Ishikawa (cell line): Measurements from ENCODE around the gene SOX30.

Experiments
- CEBPB ChIP-seq: IDR thresholded peaks from 2 replicates; pipeline ENCODE4 v1.6.1; 2012
- CREB1 ChIP-seq: IDR thresholded peaks from 2 replicates; pipeline ENCODE4 v1.6.1; 2012; ENCODE audit warnings: low read depth
- EGR1 ChIP-seq: IDR thresholded peaks from 2 replicates; pipeline ENCODE4 v1.6.1; 2012
- EP300 ChIP-seq: IDR thresholded peaks from 2 replicates; pipeline ENCODE4 v1.6.1; 2012; ENCODE audit warnings: borderline replicate concordance
- FOXM1 ChIP-seq: IDR thresholded peaks from 2 replicates; pipeline ENCODE4 v1.6.1; 2012; ENCODE audit warnings: low read depth, borderline replicate concordance
- MAX ChIP-seq: IDR thresholded peaks from 2 replicates; pipeline ENCODE4 v1.6.1; 2012
- NFIC ChIP-seq: IDR thresholded peaks from 2 replicates; pipeline ENCODE4 v1.6.1; 2012
- RAD21 ChIP-seq: IDR thresholded peaks from 2 replicates; pipeline ENCODE4 v1.6.1; 2012; ENCODE audit warnings: low read depth
- TAF1 ChIP-seq: IDR thresholded peaks from 2 replicates; pipeline ENCODE4 v1.6.1; 2012; ENCODE audit warnings: low read depth, mild to moderate bottlenecking
- TCF12 ChIP-seq: IDR thresholded peaks from 2 replicates; pipeline ENCODE4 v1.6.1; 2012; ENCODE audit warnings: low read depth
- TEAD4 ChIP-seq: IDR thresholded peaks from 2 replicates; pipeline ENCODE4 v1.6.1; 2012
- YY1 ChIP-seq: IDR thresholded peaks from 2 replicates; pipeline ENCODE4 v1.6.1; 2012; ENCODE audit warnings: low read depth
- ZBTB7A ChIP-seq: IDR thresholded peaks from 2 replicates; pipeline ENCODE4 v1.6.1; 2012; ENCODE audit warnings: low read depth
- TF ChIP-seq, protein P1 (sequence below): IDR thresholded peaks from 2 replicates; pipeline ENCODE4 v1.6.1; 2012
- TF ChIP-seq, protein P2 (sequence below): IDR thresholded peaks from 2 replicates; pipeline ENCODE4 v1.6.1; 2012; ENCODE audit warnings: low read depth, mild to moderate bottlenecking

SOX30 gene

DNA sequence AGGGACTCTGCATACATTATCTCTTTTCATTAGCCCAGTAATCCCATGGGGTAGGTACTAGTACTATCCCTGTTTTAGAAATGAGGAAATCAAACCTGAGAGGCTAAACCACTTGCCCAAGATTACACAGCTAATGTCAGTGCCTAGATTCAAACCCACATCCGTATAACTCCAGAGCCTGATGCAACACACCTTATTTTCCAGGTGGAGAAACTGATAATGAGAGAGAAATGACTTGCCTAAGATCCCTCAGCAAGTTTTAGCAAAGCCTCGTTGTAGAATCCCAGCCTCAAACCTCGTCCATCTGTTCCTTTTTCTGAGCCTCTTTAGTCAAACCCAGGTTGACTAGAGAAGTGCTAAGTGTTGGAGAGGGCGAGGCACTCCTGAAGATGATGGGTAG lies 75.6 kb downstream of the SOX30 start:
- TF ChIP-seq CEBPB (no peak), YY1 (no peak), NFIC (no peak), TAF1 (no peak), ZBTB7A (no peak), FOXM1 (no peak), TCF12 (no peak), TEAD4 (no peak), EP300 (no peak), EGR1 (no peak), RAD21 (no peak), CREB1 (no peak), MAX (no peak)
- TF ChIP-seq, protein P1, sequence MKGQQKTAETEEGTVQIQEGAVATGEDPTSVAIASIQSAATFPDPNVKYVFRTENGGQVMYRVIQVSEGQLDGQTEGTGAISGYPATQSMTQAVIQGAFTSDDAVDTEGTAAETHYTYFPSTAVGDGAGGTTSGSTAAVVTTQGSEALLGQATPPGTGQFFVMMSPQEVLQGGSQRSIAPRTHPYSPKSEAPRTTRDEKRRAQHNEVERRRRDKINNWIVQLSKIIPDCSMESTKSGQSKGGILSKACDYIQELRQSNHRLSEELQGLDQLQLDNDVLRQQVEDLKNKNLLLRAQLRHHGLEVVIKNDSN: no peak
- TF ChIP-seq, protein P2, sequence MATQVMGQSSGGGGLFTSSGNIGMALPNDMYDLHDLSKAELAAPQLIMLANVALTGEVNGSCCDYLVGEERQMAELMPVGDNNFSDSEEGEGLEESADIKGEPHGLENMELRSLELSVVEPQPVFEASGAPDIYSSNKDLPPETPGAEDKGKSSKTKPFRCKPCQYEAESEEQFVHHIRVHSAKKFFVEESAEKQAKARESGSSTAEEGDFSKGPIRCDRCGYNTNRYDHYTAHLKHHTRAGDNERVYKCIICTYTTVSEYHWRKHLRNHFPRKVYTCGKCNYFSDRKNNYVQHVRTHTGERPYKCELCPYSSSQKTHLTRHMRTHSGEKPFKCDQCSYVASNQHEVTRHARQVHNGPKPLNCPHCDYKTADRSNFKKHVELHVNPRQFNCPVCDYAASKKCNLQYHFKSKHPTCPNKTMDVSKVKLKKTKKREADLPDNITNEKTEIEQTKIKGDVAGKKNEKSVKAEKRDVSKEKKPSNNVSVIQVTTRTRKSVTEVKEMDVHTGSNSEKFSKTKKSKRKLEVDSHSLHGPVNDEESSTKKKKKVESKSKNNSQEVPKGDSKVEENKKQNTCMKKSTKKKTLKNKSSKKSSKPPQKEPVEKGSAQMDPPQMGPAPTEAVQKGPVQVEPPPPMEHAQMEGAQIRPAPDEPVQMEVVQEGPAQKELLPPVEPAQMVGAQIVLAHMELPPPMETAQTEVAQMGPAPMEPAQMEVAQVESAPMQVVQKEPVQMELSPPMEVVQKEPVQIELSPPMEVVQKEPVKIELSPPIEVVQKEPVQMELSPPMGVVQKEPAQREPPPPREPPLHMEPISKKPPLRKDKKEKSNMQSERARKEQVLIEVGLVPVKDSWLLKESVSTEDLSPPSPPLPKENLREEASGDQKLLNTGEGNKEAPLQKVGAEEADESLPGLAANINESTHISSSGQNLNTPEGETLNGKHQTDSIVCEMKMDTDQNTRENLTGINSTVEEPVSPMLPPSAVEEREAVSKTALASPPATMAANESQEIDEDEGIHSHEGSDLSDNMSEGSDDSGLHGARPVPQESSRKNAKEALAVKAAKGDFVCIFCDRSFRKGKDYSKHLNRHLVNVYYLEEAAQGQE: no peak
